GM18951 (cell line): ENCODE measurements around the gene TDRD10.

Experiments used
- POLR2A ChIP-seq: IDR thresholded peaks from 4 replicates; pipeline ENCODE4 v1.6.1; 2011; ENCODE audit warnings: mild to moderate bottlenecking; ENCODE audit not compliant: insufficient read length, insufficient read depth; ENCODE audit errors: extremely low read depth
- in situ Hi-C: fragments of 300-500 bp; cut with MboI; formaldehyde crosslinking; loops from one replicate; pipeline ENCODE4 v1.12.0; 2022; ENCODE audit warnings: low sequenced_read_pairs, mixed read lengths, inconsistent platforms; ENCODE audit not compliant: unreplicated experiment

TDRD10 gene

DNA sequence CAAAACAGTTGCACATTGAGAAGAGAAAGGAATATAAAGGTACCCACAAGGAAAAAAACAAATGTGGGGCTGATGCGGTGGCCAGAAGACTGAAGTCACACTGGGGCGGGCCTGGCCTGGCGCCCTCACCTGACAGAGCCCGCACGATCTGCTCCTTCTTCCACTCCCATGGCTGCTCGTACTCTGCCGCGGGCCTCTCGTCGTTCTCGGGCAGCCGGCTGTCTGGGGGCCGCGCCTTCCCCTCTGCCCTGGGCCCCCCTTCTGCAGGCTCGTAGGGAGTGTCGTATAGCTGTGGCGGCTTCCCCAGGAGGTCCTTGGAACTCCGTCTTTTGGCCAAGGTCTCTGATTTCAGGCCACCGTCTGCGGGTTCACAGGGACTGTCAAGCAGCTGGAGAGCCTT lies 13.1 kb upstream of the TDRD10 start:
- in situ Hi-C loops, result no loop called here
- TF ChIP-seq POLR2A, result no peak

DNA sequence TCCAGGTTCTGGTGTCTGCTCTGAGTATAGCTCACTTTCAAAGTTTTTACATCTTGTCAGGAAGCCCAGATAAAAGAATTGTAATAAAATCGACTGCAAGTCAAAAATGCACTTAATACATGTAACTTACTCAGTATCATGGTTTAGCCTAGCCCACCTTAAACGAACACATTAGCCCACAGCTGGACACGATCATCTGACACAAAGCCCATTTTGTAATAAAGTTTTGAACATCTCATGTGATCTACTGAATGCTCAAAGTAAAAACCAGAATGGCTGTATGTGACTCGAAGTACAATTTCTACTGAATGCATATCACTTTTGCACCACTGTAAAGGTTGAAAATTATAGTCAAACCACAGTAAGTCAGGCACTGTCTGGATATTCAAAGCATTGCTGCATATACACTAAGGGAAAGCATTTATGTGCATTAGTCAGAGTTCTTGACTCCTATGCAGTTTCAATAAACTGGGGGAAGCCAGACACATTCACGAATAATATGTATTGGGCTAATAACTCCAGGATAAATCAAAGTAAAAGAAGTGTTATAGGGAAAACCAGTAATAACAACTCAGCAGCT lies 12.2 kb upstream of the TDRD10 start:
- in situ Hi-C loops, result no loop called here

DNA sequence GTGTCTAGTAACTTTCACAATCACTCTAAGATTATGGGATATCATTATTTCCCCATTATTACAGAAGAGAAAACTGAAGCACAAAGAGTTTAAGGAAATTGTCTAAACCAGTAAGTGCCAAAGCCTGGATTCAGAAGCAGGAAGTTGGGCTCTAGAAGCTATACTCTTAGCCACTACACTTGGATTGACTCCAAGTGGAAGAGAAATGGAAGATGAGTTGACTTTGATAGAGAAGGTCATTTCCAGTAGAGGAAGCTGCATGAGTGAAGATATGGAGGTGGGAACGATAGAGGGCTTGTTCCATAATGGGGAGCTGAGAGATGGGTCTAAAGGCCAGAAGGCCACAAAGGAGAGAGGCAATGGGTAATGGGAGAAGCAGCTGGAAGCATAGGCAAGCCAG lies 11.7 kb upstream of the TDRD10 start:
- TF ChIP-seq POLR2A, result no peak
- in situ Hi-C loops, result no loop called here

More for the DNA sequence above, 12.2 kb upstream of the TDRD10 start:
- no peak for TF ChIP-seq POLR2A

DNA sequence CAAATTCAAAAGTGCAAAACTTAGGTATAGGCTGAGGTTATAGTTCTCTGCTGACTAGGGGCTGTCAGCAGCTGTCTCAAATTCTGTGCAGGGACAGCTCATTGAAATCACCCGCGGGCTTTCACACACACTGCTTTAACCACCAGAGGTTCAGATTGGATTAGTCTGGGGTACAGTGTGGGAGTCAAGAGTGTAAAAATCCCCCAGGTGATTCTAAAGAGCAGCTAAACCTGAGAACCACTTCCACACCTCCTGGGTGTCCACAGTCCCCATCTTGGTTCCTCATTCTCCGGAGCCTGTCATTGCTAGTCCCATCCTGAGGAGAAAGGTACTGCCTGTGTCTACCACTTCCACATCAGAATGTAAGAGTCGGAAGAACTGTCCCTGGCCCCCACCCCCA lies 9.9 kb upstream of the TDRD10 start:
- TF ChIP-seq POLR2A, result no peak
- in situ Hi-C loops, result no loop called here

DNA sequence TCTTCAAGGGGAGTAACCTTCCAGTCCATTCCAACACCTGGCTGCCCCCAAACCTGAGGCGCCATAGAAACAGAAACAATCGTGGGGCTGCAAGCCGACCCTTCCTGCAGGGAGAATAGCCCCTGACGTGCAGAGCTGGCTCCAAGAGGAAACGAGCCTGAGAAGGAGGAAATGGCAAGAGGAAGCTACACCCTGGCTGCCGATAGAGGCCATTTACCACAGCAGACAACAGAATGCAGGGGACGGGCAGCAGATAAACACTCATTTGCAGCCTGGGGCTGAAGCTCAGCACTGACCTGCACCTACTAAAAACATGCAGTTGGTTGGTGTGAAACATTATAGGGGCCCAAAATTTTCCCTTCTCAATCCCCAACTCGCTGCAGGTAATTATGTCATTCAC lies 8.7 kb upstream of the TDRD10 start:
- TF ChIP-seq POLR2A, result no peak
- in situ Hi-C loops, result no loop called here

DNA sequence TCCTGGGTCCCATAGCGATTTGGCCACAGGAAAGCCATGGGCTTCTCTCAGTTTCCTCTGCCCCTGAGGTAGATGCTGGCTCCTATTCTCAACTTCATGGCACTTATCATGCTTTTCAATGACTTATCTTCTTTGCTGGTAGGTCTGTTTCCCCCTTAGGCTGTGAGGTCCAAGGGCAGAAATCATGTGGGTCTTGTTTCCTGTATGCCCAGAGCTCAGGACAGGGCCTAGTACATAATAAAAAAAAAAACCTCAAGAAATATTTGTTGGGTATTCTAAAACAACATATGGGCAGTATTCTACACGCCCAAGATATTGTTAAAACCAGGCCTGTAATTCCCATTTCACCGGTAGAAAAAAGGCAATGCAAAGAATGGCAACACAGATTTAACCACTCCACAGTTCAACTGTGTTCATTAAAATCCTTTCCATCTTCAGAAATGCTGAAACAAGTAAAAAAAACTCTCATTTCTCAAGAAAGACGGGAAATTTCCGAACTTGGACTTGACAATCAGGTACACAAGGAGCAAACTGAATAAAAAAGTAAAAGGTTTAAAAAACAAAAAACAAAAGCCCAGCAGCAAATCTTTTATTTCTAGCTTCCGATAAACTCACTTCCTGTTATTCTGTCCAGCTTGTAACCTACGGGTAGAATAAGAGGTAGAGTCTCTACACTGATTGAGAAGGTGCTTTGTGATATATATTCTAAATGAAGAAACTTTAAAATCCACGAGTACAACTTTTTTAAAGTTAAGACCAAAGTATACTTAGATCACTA lies 6.3 kb upstream of the TDRD10 start:
- TF ChIP-seq POLR2A, result no peak
- in situ Hi-C loops, result no loop called here

DNA sequence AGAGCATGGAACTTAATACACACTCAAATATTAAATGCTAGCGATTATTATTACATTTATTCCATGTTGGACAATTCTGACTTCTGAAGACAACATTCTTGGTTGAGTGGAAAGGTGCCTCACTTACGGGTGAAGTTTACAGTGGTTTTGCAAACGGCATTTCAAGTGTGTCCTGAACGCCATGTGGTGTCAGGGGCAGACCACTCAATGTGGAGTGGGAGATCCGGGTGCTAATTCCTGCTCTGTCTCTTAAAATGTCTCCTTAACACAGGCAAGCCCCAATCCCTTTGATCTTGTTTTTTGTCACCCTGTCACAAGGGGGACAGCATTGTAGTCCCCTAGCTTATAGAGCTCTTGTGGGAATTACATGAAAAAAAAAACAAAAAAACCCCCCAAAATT lies 5.6 kb upstream of the TDRD10 start:
- in situ Hi-C loops, result no loop called here
- TF ChIP-seq POLR2A, result no peak

DNA sequence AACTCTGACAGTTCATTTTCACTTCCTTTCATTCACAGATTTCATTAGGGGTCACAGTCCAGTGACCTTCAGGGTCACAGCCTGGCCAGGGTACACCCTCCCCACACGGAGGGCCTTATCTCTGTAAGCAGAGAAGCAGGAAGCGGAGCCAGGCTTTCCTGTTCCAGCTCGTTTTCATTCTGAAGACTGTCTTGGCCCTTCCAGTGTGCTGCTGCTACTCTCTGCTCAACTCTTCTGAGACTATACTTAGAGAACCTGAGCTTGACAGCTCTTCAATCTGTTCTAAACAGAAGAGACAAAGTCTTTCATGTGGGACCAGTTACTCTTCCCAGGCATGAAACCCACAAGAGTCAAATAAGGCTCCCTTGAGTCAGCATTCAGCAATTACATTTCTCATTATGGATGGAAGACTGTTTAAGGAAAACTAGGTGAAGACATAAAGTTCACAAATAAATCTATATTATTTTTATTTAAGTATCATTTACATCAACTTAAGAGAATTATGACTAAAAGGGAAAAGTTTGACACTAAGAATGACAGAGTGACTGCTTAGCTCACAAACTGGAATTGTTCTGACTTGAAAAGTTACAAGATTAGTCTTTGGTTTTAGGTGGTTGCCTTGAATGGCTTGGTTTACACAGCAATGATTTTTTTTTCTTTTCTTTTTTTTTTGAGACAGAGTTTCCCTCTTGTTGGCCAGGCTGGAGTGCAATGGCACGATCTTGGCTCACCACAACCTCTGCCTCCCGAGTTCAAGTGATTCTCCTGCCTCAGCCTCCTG lies 4.8 kb upstream of the TDRD10 start:
- TF ChIP-seq POLR2A, result no peak
- in situ Hi-C loops, result no loop called here

DNA sequence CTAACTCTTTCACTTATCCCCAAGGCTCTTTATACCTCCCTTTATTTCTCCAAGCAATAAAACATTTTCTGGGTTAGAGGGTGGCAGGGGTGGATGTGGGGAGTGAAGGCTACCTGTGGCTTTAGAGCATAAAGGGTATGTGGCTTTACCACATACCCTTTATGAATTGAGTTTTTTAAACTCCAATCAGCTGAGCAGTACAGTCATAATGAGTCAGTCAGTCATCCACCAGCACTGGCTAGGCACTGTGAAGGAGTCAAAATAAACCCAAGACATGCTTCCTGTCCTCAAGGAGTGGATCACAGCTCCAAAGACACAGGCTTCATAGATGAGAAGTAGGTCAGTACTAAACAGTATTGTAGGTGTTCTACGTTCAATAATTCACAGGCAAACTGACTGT lies 2.6 kb upstream of the TDRD10 start:
- no peak for TF ChIP-seq POLR2A
- in situ Hi-C loops, result no loop called here

DNA sequence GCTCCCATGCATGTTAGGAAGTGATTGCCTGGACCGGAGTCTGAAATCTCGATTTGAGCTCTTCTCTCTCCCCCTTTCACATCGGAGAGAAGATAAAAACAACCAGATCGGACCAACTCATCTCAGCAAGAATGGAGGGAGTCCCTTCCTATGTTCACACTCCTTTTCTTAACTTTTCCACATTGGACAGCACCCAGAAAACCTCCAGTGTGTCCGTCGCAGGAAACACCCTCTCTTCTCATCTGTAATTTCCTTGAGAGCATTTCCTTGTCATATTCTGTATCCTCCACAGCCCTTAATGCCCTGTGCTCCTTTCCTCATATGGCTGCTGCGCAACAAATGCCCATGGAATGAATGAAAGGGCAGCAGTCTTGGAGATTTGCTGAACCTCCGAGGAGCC lies 1.5 kb upstream of the TDRD10 start:
- in situ Hi-C loops, result no loop called here

DNA sequence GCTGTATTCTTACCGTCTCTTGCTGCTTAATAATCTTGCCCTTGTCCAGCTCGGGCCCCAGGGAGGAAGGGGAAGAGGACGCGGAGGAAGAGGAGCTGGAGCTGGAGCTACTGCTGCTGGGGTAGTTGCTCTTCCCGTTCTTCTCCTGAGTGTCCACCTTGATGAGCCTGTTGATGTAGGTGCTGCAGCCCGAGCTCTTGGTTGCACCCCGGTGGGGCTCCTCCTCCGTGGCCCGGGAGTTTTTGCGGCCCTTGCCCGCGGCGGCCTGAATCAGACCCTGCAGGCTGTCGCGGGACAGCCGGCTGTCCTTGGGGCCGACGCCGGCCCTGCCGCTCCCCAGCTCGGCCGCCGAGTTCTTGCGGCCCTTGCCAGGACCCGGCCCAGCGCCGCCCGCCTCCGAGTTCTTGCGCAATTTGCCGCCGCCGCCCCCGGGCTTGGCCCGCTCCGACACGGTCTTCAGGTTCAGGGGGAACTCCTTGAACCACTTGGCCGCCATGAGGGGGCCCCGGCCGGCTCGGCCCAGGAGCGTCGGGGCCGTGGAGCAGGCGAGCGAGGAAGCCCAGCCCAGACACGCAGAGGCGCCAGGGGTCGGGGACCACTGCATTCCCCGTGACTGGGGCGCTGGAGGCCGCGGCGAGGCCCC lies 475 bp upstream of the TDRD10 start:
- in situ Hi-C loops, result no loop called here
- no peak for TF ChIP-seq POLR2A

More for the DNA sequence above, 1.5 kb upstream of the TDRD10 start:
- no peak for TF ChIP-seq POLR2A

DNA sequence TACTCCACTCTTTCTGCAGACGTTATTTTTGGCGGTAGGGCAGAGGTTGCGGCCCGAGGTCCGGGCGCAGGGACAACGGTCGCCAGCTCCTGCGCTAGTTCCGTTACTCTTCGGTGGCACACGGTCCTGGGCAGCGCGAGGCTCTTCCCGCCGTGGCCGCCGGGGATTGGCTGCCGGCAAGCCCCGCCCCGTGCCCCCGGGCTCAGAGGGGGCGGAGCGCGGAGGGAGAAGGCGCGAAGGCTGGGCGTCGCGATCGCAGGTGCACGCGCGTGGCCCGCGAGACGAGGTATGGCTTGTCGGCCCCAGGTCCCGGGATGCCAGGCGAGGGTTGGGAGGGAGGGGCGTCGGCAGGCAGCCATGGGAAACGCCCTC lies 711 bp downstream of the TDRD10 start:
- no peak for TF ChIP-seq POLR2A
- in situ Hi-C loops, result no loop called here

DNA sequence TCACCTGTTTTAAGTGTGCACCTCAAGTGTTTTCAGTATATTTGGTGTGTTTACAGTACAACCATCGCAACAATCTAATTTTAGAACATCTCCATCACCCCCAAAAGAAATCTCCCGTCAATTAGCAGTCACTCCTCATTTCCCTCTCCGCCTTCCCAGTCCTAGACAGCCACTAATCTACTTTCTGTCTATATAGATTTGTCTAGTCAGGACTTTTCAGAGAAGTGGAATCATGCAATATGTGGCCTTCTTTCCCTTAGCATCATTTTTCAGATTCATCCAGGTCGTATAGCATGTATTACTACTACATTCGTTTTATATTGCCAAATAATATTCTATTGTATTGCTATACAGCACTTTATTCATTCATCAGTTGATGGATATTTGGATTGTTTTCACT lies 1.9 kb downstream of the TDRD10 start:
- TF ChIP-seq POLR2A, result no peak
- in situ Hi-C loops, result no loop called here

DNA sequence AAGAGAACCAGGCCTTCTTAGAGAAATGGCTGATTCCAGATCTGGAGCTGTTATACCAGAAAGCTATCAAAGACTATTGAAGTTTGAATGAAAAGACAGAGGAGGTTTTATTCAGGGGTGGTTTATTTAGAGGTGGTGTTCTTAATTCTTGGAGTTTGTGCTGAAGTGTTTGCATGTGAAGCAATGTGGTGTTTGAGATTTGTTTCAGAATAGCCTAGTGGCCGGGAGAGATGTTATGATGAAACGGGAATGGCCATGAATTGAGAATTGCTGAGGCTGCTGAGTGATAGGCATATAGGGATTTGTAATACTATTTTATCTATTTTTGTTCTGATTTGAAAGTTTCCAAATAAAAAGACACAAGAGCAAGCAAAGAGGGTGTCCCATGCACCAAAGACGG lies 10.7 kb downstream of the TDRD10 start:
- in situ Hi-C loops, result no loop called here
- no peak for TF ChIP-seq POLR2A

DNA sequence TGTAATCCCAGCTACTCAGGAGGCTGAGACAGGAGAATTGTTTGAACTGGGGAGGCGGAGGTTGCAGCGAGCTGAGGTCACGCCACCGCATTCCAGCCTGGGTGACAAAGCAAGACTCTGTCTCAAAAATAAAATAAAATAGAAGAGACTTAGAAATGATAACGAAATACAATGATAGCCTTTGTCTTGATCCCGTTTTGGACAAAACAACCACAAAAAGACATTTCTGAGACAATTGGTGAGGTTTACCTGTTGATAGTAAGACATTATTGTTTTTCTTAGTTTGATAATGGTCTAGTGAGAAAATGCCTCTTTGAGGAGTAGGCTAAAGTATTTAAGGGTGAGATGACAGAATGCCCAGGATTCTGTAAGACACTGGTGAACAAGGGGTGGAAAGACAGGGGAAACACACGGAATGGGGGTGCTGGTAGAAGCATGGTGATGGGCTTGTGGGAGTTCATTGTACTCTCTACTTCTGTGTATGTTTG lies 12.1 kb downstream of the TDRD10 start:
- no peak for TF ChIP-seq POLR2A
- in situ Hi-C loops, result no loop called here
